GM19025 (cell line): Measurements from ENCODE around the gene PYHIN1.
A peak's percentile ranks its signal among the peaks of the same experiment; 100 is the strongest.
"Not testable (repeated sequence)": the region's sequence is repeated elsewhere in the genome, so short reads cannot be mapped to it uniquely, and the experiment has no call there.

Experiments used
- ATAC-seq: cut with Tn5 transposase; IDR thresholded peaks from one replicate; pipeline ENCODE4 v1.9.1; 2021; ENCODE audit warnings: mild to moderate bottlenecking, low read depth, moderate library complexity; ENCODE audit not compliant: unreplicated experiment

PYHIN1 gene

GRCh38 chr1:158978730-158979129 is 47.4 kb downstream of the PYHIN1 start:
- ATAC-seq = no peak

- no peak for ATAC-seq
Measured at GRCh38 chr1:158979229-158979628, 47.9 kb downstream of the PYHIN1 start.

- no peak for ATAC-seq
Measured at GRCh38 chr1:158983235-158983634, 51.9 kb downstream of the PYHIN1 start.

GRCh38 chr1:158984386-158984785 is 53.0 kb downstream of the PYHIN1 start:
- ATAC-seq = no peak

- ATAC-seq = peak; percentile 49
Measured at GRCh38 chr1:158989424-158989823, 58.1 kb downstream of the PYHIN1 start.

- no peak for ATAC-seq
Measured at GRCh38 chr1:158992787-158993312, 61.5 kb downstream of the PYHIN1 start.

- ATAC-seq = no peak
Measured at GRCh38 chr1:158996998-158997397, 65.6 kb downstream of the PYHIN1 start.

GRCh38 chr1:158998037-158998780 is 66.9 kb downstream of the PYHIN1 start:
- no peak for ATAC-seq

- no peak for ATAC-seq
Measured at GRCh38 chr1:158998781-158999161, 67.4 kb downstream of the PYHIN1 start.

- ATAC-seq = no peak
Measured at GRCh38 chr1:158999316-159000069, 68.1 kb downstream of the PYHIN1 start.

GRCh38 chr1:159000070-159000409 is 68.7 kb downstream of the PYHIN1 start:
- ATAC-seq = no peak

GRCh38 chr1:159000625-159001024 is 69.3 kb downstream of the PYHIN1 start:
- no peak for ATAC-seq

- ATAC-seq = no peak
Measured at GRCh38 chr1:159005161-159005560, 73.8 kb downstream of the PYHIN1 start.

GRCh38 chr1:159005676-159006075 is 74.3 kb downstream of the PYHIN1 start:
- ATAC-seq = no peak

- ATAC-seq = not testable (repeated sequence)
Measured at GRCh38 chr1:159006210-159006807, 75.0 kb downstream of the PYHIN1 start.

GRCh38 chr1:159007726-159008125 is 76.4 kb downstream of the PYHIN1 start:
- ATAC-seq = no peak

- peak; percentile 57 for ATAC-seq
Measured at GRCh38 chr1:159008744-159009188, 77.4 kb downstream of the PYHIN1 start.

- ATAC-seq = no peak
Measured at GRCh38 chr1:159009287-159009686, 77.9 kb downstream of the PYHIN1 start.

GRCh38 chr1:159009704-159010361 is 78.5 kb downstream of the PYHIN1 start, which contains the start of gene IFI16:
Gene IFI16 (plus strand): TSS chr1:159009907. CDS start chr1:159014681, 4,774 bp downstream.
- peak; percentile 53 for ATAC-seq

- ATAC-seq = no peak
Measured at GRCh38 chr1:159010391-159010790, 79.0 kb downstream of the PYHIN1 start.

GRCh38 chr1:159011001-159011400 is 79.6 kb downstream of the PYHIN1 start:
- ATAC-seq = not testable (repeated sequence)
